Measurements from ENCODE around the gene CAMTA1. TPM values are rescaled to one million over a fixed set of nuclear protein-coding genes. Genes with fewer than 3 reads are reported as not detected.

Gene CAMTA1
- total and polyA plus RNA-seq, 9 of the 15 experiments (the other 6 are each of a cell fraction or from before 2014, with no cell fraction given): 43.9 to 161 (median 65.9) TPM

DNA sequence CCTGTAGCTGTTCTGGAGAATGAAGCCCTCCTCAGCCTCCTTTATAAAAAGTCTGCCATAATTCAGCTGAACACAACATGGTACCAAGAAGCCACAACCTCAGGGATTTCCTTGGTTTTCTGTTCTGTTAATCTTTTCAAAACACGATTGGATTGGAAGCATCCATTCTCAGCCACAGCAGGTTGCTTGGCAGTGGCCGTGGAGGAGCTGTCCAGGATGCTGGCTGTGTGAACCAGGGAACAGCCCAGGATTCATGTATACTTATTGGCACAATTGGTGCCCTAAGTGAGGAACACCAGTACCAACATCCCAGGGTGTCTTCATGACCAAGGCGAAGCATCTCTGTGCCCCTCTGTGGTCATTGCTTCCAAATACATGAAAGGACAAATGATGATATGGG is 393.5 kb downstream of the CAMTA1 start:
- Histone ChIP-seq H2AFZ (ENCODE audit: low read depth, low read length) (no peak overlapping the region), H4K20me1 (replicated peaks; ENCODE audit: control insufficient read depth, insufficient read depth, low read length) (no peaks in the 10 kb centered on the region), H3K27ac (ENCODE audit: extremely low read depth, low read depth, low read length) (no peak overlapping the region), H3K4me2 (ENCODE audit: insufficient read depth, low read length) (no peak overlapping the region), H3K9me1 (ENCODE audit: control insufficient read depth, insufficient read depth, low read length) (no peaks in the 10 kb centered on the region), H3K4me1 (replicated peaks in 1 of 2; ENCODE audit: control insufficient read depth in 2 of 2, insufficient read depth in 2 of 2, low read length in 2 of 2) (no peaks in the 10 kb centered on the region), H3K79me2 (ENCODE audit: control insufficient read depth, insufficient read depth, low read length) (no peaks in the 10 kb centered on the region), H3K9me3 (replicated peaks; ENCODE audit: control insufficient read depth, insufficient read depth, low read depth, low read length) (no peaks in the 10 kb centered on the region), H3K36me3 (ENCODE audit: control insufficient read depth, insufficient read depth, low read length) (no peaks in the 10 kb centered on the region), H3K4me3 (no peak overlapping the region), H3K9ac (ENCODE audit: insufficient read depth in 1 of 2, low read depth in 2 of 2, low read length in 2 of 2) (no peak overlapping the region), H3K27me3 (ENCODE audit: control insufficient read depth in 2 of 2, insufficient read depth in 2 of 2, low read length in 2 of 2) (peaks cover 3 to 13% of the 10 kb centered on the region in 2 experiments; a peak in 2 of 5 replicates)
- ChIA-PET POLR2A (interaction anchor here (0.7 kb wide), 1 partner anchor 47 kb away, joined by 3 read pairs; no protein-coding TSS in a partner anchor), CTCF (ENCODE audit: low intra/inter-chr PET ratio) (no interaction called here)
- TF ChIP-seq ASH1L (IDR thresholded peaks at IDR 0.05; ENCODE audit: borderline replicate concordance, low read depth, partially characterized antibody): no peak
- in situ Hi-C loops (cut with MboI) (no loop called here), intact Hi-C loops (cut with micrococcal nuclease) (no loop called here)
- DNase-seq (ENCODE audit: extremely low read depth in 1 of 4, low spot score in 3 of 4) (no peak), FAIRE-seq (no peak), ATAC-seq (no peak)
- BruUV-seq (replicated peaks): no TSS peak
- WGBS (ENCODE audit: insufficient coverage, low coverage, missing lambda C conversion rate): 1% methylated on average over 3 of the region's 3 CpGs

GRCh38 chr1:7185721-7186120 is 400.5 kb downstream of the CAMTA1 start:
- Histone ChIP-seq H3K4me1 (replicated peaks in 1 of 2; ENCODE audit: control insufficient read depth in 2 of 2, insufficient read depth in 2 of 2, low read length in 2 of 2) (no peaks in the 10 kb centered on the region), H3K4me2 (ENCODE audit: insufficient read depth, low read length) (no peak overlapping the region), H2AFZ (ENCODE audit: low read depth, low read length) (no peak overlapping the region), H3K79me2 (ENCODE audit: control insufficient read depth, insufficient read depth, low read length) (no peaks in the 10 kb centered on the region), H3K4me3 (no peak overlapping the region), H3K9ac (ENCODE audit: insufficient read depth in 1 of 2, low read depth in 2 of 2, low read length in 2 of 2) (no peak overlapping the region), H3K9me3 (replicated peaks; ENCODE audit: control insufficient read depth, insufficient read depth, low read depth, low read length) (no peaks in the 10 kb centered on the region), H3K27ac (ENCODE audit: extremely low read depth, low read depth, low read length) (no peak overlapping the region), H3K27me3 (ENCODE audit: control insufficient read depth in 2 of 2, insufficient read depth in 2 of 2, low read length in 2 of 2) (no peaks in the 10 kb centered on the region), H3K9me1 (ENCODE audit: control insufficient read depth, insufficient read depth, low read length) (no peaks in the 10 kb centered on the region), H3K36me3 (ENCODE audit: control insufficient read depth, insufficient read depth, low read length) (no peaks in the 10 kb centered on the region), H4K20me1 (replicated peaks; ENCODE audit: control insufficient read depth, insufficient read depth, low read length) (no peaks in the 10 kb centered on the region)
- ChIA-PET CTCF (ENCODE audit: low intra/inter-chr PET ratio) (no interaction called here), POLR2A (no interaction called here)
- no peak for DNase-seq (ENCODE audit: extremely low read depth in 1 of 4, low spot score in 3 of 4)
- intact Hi-C loops (cut with micrococcal nuclease): no loop called here
- no peak for FAIRE-seq
- ATAC-seq: no peak
- TF ChIP-seq KDM4B (IDR thresholded peaks at IDR 0.05; ENCODE audit: borderline replicate concordance in 2 of 2, low read depth in 1 of 2): no peak
- TF ChIP-seq KLF16 (IDR thresholded peaks at IDR 0.05): no peak
- no peak for TF ChIP-seq TCF7L2 (IDR thresholded peaks at IDR 0.05; ENCODE audit: low read depth, low read length)
- TF ChIP-seq ZNF277 (CRISPR knock-in tag; IDR thresholded peaks at IDR 0.05; ENCODE audit: borderline replicate concordance): no peak
- no peak for TF ChIP-seq ELF2 (CRISPR knock-in tag; IDR thresholded peaks at IDR 0.05)
- no peak for TF ChIP-seq SIRT6 (IDR thresholded peaks at IDR 0.05; ENCODE audit: low read depth, low read length)
- no peak for TF ChIP-seq ZFP30 (CRISPR knock-in tag; IDR thresholded peaks at IDR 0.05; ENCODE audit: borderline replicate concordance)
- no peak for TF ChIP-seq SFPQ (IDR thresholded peaks at IDR 0.05; ENCODE audit: low read depth, low read length)
- no peak for TF ChIP-seq TGIF2 (CRISPR knock-in tag; IDR thresholded peaks at IDR 0.05)
- TF ChIP-seq KDM5B (IDR thresholded peaks at IDR 0.05; ENCODE audit: insufficient replicate concordance, low read depth, low read length): no peak
- 4% methylated on average over 8 of the region's 8 CpGs for WGBS (ENCODE audit: insufficient coverage, low coverage, missing lambda C conversion rate)
- no TSS peak for BruUV-seq (replicated peaks)
- in situ Hi-C loops (cut with MboI): no loop called here
